Vagina (tissue), 2 donors: ENCODE measurements around the gene CTNNBL1.

Source experiments
- CTCF ChIP-seq, 3 experiments: fragments of 450-650 bp in 2 of 3; fragments of 200-600 bp in 1 of 3; sonication (generic) in 1 of 3; IDR thresholded peaks; one replicate each; pipeline ENCODE4 v1.5.1; 2017 to 2019; ENCODE audit warnings: antibody characterized with exemption in 3 of 3, mild to moderate bottlenecking in 2 of 3, moderate library complexity in 2 of 3
- POLR2A ChIP-seq, 2 donors: fragments of 450-650 bp; IDR thresholded peaks; one replicate each; pipeline ENCODE4 v1.6.1; 2017; ENCODE audit warnings: antibody characterized with exemption in 2 of 2, mild to moderate bottlenecking in 2 of 2, moderate library complexity in 2 of 2

GRCh38 chr20:37687478-37687805, 6.4 kb upstream of the CTNNBL1 start:
- TF ChIP-seq CTCF (IDR thresholded peaks at IDR 0.05) = no peak
- TF ChIP-seq POLR2A (IDR thresholded peaks at IDR 0.05) = no peak
